ENCODE data around the gene ACBD4.

The ACBD4 gene

DNA sequence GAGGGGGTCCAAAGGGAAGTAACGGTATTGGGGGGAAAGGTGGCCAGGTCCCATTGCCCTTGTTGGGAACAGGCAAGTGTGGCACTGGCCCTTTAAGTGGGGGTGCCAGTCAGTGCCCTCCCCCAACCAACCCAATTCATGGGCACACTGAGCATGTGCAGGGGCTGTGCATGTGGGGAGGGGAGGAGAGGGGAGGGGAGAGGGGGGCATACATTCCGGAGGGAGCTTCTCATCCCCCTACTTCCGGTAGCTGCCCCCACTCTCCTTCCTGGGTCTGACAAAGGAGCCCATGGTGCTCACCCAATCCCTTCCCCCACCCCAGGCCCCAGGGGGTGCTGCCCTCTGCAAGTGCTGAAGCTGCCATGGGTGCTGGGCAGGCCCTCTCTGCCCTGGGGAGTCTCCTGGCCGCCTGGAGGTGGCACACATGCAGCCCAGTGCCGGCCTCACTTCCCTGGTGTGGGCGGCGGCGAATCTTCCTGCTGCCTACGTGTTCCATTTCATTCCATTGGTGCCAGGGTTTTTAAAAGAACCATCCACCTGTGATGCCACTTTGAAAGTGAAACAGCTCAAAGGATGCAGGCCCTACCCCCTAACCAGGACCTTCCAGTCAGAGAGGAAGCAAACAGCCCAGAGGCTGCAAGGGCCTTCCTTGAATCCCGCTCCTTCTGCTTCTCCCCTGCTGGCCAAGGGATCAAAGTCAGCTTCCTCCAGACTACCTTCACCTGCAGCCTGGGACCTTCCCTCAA lies 37.2 kb downstream of the ACBD4 start:
- H3K4me1 ChIP-seq (ENCODE audit: control insufficient read depth, low read length): peaks cover 17% of the 10 kb centered on the region
- no peak for TF ChIP-seq EZH2phosphoT487 (IDR thresholded peaks at IDR 0.05; ENCODE audit: borderline replicate concordance, low read length)
- TF ChIP-seq, protein P1, sequence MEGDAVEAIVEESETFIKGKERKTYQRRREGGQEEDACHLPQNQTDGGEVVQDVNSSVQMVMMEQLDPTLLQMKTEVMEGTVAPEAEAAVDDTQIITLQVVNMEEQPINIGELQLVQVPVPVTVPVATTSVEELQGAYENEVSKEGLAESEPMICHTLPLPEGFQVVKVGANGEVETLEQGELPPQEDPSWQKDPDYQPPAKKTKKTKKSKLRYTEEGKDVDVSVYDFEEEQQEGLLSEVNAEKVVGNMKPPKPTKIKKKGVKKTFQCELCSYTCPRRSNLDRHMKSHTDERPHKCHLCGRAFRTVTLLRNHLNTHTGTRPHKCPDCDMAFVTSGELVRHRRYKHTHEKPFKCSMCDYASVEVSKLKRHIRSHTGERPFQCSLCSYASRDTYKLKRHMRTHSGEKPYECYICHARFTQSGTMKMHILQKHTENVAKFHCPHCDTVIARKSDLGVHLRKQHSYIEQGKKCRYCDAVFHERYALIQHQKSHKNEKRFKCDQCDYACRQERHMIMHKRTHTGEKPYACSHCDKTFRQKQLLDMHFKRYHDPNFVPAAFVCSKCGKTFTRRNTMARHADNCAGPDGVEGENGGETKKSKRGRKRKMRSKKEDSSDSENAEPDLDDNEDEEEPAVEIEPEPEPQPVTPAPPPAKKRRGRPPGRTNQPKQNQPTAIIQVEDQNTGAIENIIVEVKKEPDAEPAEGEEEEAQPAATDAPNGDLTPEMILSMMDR (IDR thresholded peaks at IDR 0.05; ENCODE audit: low read depth, low read length, poor library complexity, severe bottlenecking): no peak
- H3F3A ChIP-seq (ENCODE audit: control insufficient read depth, insufficient read depth): no peaks in the 10 kb centered on the region
- H3K27ac ChIP-seq (ENCODE audit: low read depth, low read length): peak overlapping the region; percentile 38
- peaks cover 8% of the 10 kb centered on the region; the same call in 1 of the 2 replicates for H3K27me3 ChIP-seq (ENCODE audit: control insufficient read depth, low read length)
- H3K4me3 ChIP-seq (ENCODE audit: low read length): peak overlapping the region; percentile 70
- no peaks in the 10 kb centered on the region for H4K20me1 ChIP-seq (ENCODE audit: control insufficient read depth, insufficient read depth, low read depth, low read length)
- H3K9me2 ChIP-seq (replicated peaks; ENCODE audit: control insufficient read depth, low read length): no peaks in the 10 kb centered on the region
- H3K9me3 ChIP-seq (ENCODE audit: control insufficient read depth, insufficient read depth, low read length): no peaks in the 10 kb centered on the region
- peak overlapping the region; percentile 86 for H3K4me2 ChIP-seq (ENCODE audit: low read length)
- H3K36me3 ChIP-seq (ENCODE audit: control insufficient read depth, low read length): no peaks in the 10 kb centered on the region
- H3K79me2 ChIP-seq (ENCODE audit: control insufficient read depth, low read length): no peaks in the 10 kb centered on the region

DNA sequence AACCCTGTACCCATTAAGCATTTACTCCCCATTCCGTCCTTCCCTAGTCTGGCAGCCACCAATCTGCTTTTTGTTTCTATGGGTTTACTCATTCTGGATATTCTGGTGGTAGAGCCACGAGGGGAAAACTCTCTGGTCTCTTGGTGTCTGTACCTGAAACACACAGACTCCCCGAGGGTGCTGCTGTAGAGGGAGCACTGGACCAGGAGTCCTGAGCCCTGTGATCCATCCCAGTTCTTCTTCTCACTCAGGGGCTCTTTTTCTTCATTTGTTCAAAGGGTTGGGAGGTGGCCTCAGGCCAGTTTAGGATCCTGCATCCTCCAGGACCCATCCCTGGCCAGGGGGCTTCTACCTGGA lies 40.2 kb downstream of the ACBD4 start:
- Histone ChIP-seq H4K20me1 (ENCODE audit: control insufficient read depth, insufficient read depth, low read depth, low read length) (no peaks in the 10 kb centered on the region), H3K36me3 (ENCODE audit: control insufficient read depth, low read length) (no peaks in the 10 kb centered on the region), H3K27me3 (ENCODE audit: control insufficient read depth, low read length) (peaks cover 8% of the 10 kb centered on the region; the same call in 1 of the 2 replicates), H3K4me3 (ENCODE audit: low read length) (no peak overlapping the region), H3K79me2 (ENCODE audit: control insufficient read depth, low read length) (no peaks in the 10 kb centered on the region), H3F3A (ENCODE audit: control insufficient read depth, insufficient read depth) (no peaks in the 10 kb centered on the region), H3K27ac (ENCODE audit: low read depth, low read length) (no peak overlapping the region), H3K4me1 (ENCODE audit: control insufficient read depth, low read length) (peaks cover 17% of the 10 kb centered on the region), H3K9me2 (replicated peaks; ENCODE audit: control insufficient read depth, low read length) (no peaks in the 10 kb centered on the region), H3K9me3 (ENCODE audit: control insufficient read depth, insufficient read depth, low read length) (no peaks in the 10 kb centered on the region), H3K4me2 (ENCODE audit: low read length) (no peak overlapping the region)
- TF ChIP-seq, protein P1 (IDR thresholded peaks at IDR 0.05; ENCODE audit: low read depth, low read length, poor library complexity, severe bottlenecking): no peak
- TF ChIP-seq EZH2phosphoT487 (IDR thresholded peaks at IDR 0.05; ENCODE audit: borderline replicate concordance, low read length): no peak

DNA sequence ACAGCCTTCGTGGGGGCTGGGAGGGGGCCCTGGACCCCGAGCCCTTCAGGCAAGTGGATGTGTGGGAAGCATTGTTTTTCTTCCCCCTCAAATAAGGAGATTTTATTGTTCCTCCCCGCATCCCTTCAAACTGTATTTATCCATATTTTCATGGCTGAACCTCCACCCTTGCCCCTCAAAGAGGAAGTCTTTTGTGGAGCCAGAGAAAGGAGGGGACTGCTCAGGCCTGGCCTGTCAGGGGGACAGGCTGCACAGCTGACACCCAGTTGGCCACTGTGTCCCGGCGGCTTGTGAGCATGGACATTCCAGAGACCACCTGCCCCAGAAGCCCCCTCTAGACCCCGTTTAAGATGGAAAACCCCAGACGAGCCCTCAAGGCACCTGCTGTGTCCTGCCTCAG lies 42.1 kb downstream of the ACBD4 start:
- peaks cover 7% of the 10 kb centered on the region for H3K4me1 ChIP-seq (ENCODE audit: control insufficient read depth, low read length)
- no peak overlapping the region for H3K4me3 ChIP-seq (ENCODE audit: low read length)
- no peaks in the 10 kb centered on the region for H3K9me3 ChIP-seq (ENCODE audit: control insufficient read depth, insufficient read depth, low read length)
- no peak overlapping the region for H3K27ac ChIP-seq (ENCODE audit: low read depth, low read length)
- H3K4me2 ChIP-seq (ENCODE audit: low read length): no peak overlapping the region
- no peak for TF ChIP-seq EZH2phosphoT487 (IDR thresholded peaks at IDR 0.05; ENCODE audit: borderline replicate concordance, low read length)
- TF ChIP-seq, protein P1 (IDR thresholded peaks at IDR 0.05; ENCODE audit: low read depth, low read length, poor library complexity, severe bottlenecking): no peak
- H4K20me1 ChIP-seq (ENCODE audit: control insufficient read depth, insufficient read depth, low read depth, low read length): no peaks in the 10 kb centered on the region
- no peaks in the 10 kb centered on the region for H3F3A ChIP-seq (ENCODE audit: control insufficient read depth, insufficient read depth)
- H3K79me2 ChIP-seq (ENCODE audit: control insufficient read depth, low read length): no peaks in the 10 kb centered on the region
- no peaks in the 10 kb centered on the region for H3K9me2 ChIP-seq (replicated peaks; ENCODE audit: control insufficient read depth, low read length)
- no peaks in the 10 kb centered on the region for H3K36me3 ChIP-seq (ENCODE audit: control insufficient read depth, low read length)
- peaks cover 11% of the 10 kb centered on the region for H3K27me3 ChIP-seq (ENCODE audit: control insufficient read depth, low read length)

Measured in DOHH2 (cell line).